Measurements from ENCODE around the gene RASIP1. TPM values are rescaled to one million over a fixed set of nuclear protein-coding genes. Genes with fewer than 3 reads are reported as not detected.

The RASIP1 gene
- total RNA-seq, 1 experiment from 2014 or later = 0.51 TPM

GRCh38 chr19:48735031-48735615 lies 5.3 kb downstream of the RASIP1 start:
- H3K79me2 ChIP-seq (ENCODE audit: low read length) = no peaks in the 10 kb centered on the region

GRCh38 chr19:48734625-48735024 lies 5.8 kb downstream of the RASIP1 start:
- Histone ChIP-seq H2AFZ (ENCODE audit: low read length) (no peak overlapping the region), H3K9me2 (replicated peaks; ENCODE audit: low read length) (no peaks in the 10 kb centered on the region), H3K4me2 (ENCODE audit: low read length) (no peak overlapping the region), H3K27ac (ENCODE audit: low read length) (no peak overlapping the region), H3K9me3 (ENCODE audit: low read length) (no peaks in the 10 kb centered on the region), H3K9ac (ENCODE audit: low read length) (no peak overlapping the region), H4K20me1 (ENCODE audit: low read length) (no peaks in the 10 kb centered on the region), H3K36me3 (ENCODE audit: low read depth, low read length) (no peaks in the 10 kb centered on the region), H3K4me3 (ENCODE audit: low read length) (no peak overlapping the region), H3F3A (ENCODE audit: low read length, unreplicated experiment) (no peaks in the 10 kb centered on the region), H3K79me2 (ENCODE audit: low read length) (no peaks in the 10 kb centered on the region), H3K27me3 (ENCODE audit: low read length) (no peaks in the 10 kb centered on the region), H3K4me1 (ENCODE audit: insufficient read depth, low read length) (no peaks in the 10 kb centered on the region; the same call in 1 of the 2 replicates)
- ATAC-seq (no peak), DNase-seq (no peak)
- intact Hi-C loops (cut with micrococcal nuclease) = no loop called here
- BruUV-seq (replicated peaks) = no TSS peak
- CTCF ChIA-PET = no interaction called here
- TF ChIP-seq EZH2 (IDR thresholded peaks at IDR 0.05; ENCODE audit: low read length, unreplicated experiment) = no peak
- TF ChIP-seq, protein P1, sequence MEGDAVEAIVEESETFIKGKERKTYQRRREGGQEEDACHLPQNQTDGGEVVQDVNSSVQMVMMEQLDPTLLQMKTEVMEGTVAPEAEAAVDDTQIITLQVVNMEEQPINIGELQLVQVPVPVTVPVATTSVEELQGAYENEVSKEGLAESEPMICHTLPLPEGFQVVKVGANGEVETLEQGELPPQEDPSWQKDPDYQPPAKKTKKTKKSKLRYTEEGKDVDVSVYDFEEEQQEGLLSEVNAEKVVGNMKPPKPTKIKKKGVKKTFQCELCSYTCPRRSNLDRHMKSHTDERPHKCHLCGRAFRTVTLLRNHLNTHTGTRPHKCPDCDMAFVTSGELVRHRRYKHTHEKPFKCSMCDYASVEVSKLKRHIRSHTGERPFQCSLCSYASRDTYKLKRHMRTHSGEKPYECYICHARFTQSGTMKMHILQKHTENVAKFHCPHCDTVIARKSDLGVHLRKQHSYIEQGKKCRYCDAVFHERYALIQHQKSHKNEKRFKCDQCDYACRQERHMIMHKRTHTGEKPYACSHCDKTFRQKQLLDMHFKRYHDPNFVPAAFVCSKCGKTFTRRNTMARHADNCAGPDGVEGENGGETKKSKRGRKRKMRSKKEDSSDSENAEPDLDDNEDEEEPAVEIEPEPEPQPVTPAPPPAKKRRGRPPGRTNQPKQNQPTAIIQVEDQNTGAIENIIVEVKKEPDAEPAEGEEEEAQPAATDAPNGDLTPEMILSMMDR (conservative IDR thresholded peaks at IDR 0.05; ENCODE audit: low read depth, low read length) = no peak
- TF ChIP-seq EZH2phosphoT487 (IDR thresholded peaks at IDR 0.05; ENCODE audit: borderline replicate concordance, low read length) = no peak
- POLR2A ChIA-PET (ENCODE audit: unreplicated experiment) = no interaction called here

More at GRCh38 chr19:48735031-48735615, 5.3 kb downstream of the RASIP1 start:
- H2AFZ ChIP-seq (ENCODE audit: low read length) = no peak overlapping the region
- no peaks in the 10 kb centered on the region for H3K9me2 ChIP-seq (replicated peaks; ENCODE audit: low read length)
- H3K27me3 ChIP-seq (ENCODE audit: low read length) = no peaks in the 10 kb centered on the region
- H3K4me1 ChIP-seq (ENCODE audit: insufficient read depth, low read length) = no peaks in the 10 kb centered on the region; the same call in 1 of the 2 replicates
- H3K4me3 ChIP-seq (ENCODE audit: low read length) = no peak overlapping the region
- H3F3A ChIP-seq (ENCODE audit: low read length, unreplicated experiment) = no peaks in the 10 kb centered on the region
- H3K36me3 ChIP-seq (ENCODE audit: low read depth, low read length) = no peaks in the 10 kb centered on the region
- H3K9ac ChIP-seq (ENCODE audit: low read length) = no peak overlapping the region
- no peak overlapping the region for H3K27ac ChIP-seq (ENCODE audit: low read length)
- BruUV-seq (replicated peaks) = no TSS peak
- intact Hi-C loops (cut with micrococcal nuclease) = no loop called here
- no peak overlapping the region for H3K4me2 ChIP-seq (ENCODE audit: low read length)
- no peak for TF ChIP-seq EZH2phosphoT487 (IDR thresholded peaks at IDR 0.05; ENCODE audit: borderline replicate concordance, low read length)
- no peak for TF ChIP-seq EZH2 (IDR thresholded peaks at IDR 0.05; ENCODE audit: low read length, unreplicated experiment)
- TF ChIP-seq, protein P1 (conservative IDR thresholded peaks at IDR 0.05; ENCODE audit: low read depth, low read length) = no peak
- DNase-seq = no peak
- ATAC-seq = no peak
- H4K20me1 ChIP-seq (ENCODE audit: low read length) = no peaks in the 10 kb centered on the region
- ChIA-PET POLR2A (ENCODE audit: unreplicated experiment) (no interaction called here), CTCF (no interaction called here)
- H3K9me3 ChIP-seq (ENCODE audit: low read length) = no peaks in the 10 kb centered on the region

- H3K4me3 ChIP-seq (ENCODE audit: low read length) = no peak overlapping the region
- no peaks in the 10 kb centered on the region for H3F3A ChIP-seq (ENCODE audit: low read length, unreplicated experiment)
- DNase-seq (no peak), ATAC-seq (no peak)
- no peaks in the 10 kb centered on the region for H3K4me1 ChIP-seq (ENCODE audit: insufficient read depth, low read length)
- ChIA-PET CTCF (no interaction called here), POLR2A (ENCODE audit: unreplicated experiment) (no interaction called here)
- no peak overlapping the region for H2AFZ ChIP-seq (ENCODE audit: low read length)
- H3K27ac ChIP-seq (ENCODE audit: low read length) = no peak overlapping the region
- no TSS peak for BruUV-seq (replicated peaks)
- TF ChIP-seq EZH2phosphoT487 (IDR thresholded peaks at IDR 0.05; ENCODE audit: borderline replicate concordance, low read length) (no peak), EZH2 (IDR thresholded peaks at IDR 0.05; ENCODE audit: low read length, unreplicated experiment) (no peak)
- TF ChIP-seq, protein P1 (conservative IDR thresholded peaks at IDR 0.05; ENCODE audit: low read depth, low read length) = no peak
- H3K9me2 ChIP-seq (replicated peaks; ENCODE audit: low read length) = no peaks in the 10 kb centered on the region
- H3K27me3 ChIP-seq (ENCODE audit: low read length) = no peaks in the 10 kb centered on the region
- no peak overlapping the region for H3K9ac ChIP-seq (ENCODE audit: low read length)
- no peaks in the 10 kb centered on the region for H3K9me3 ChIP-seq (ENCODE audit: low read length)
- intact Hi-C loops (cut with micrococcal nuclease) = no loop called here
- no peaks in the 10 kb centered on the region for H3K79me2 ChIP-seq (ENCODE audit: low read length)
- no peaks in the 10 kb centered on the region for H4K20me1 ChIP-seq (ENCODE audit: low read length)
- H3K4me2 ChIP-seq (ENCODE audit: low read length) = no peak overlapping the region
- H3K36me3 ChIP-seq (ENCODE audit: low read depth, low read length) = no peaks in the 10 kb centered on the region
These were observed 9.0 kb downstream of the RASIP1 start for GRCh38 chr19:48731452-48731851.

Data from PC-3 (cell line).